Bladder microvascular endothelial cell (primary cell): ENCODE data around the gene OR2A2. TPM values are rescaled to one million over a fixed set of nuclear protein-coding genes. Genes with fewer than 3 reads are reported as not detected.

ENCODE experiments used
- total RNA-seq: library from RNA; depleted of rRNA; stranded (reverse); fragments of >200 nt; gene quantifications from 2 replicates; pipeline ENCODE4 v1.2.3, GENCODE V29; 2014

OR2A2 gene
- total RNA-seq, result not detected in 2 replicates

GRCh38 chr7:144109283-144109682 lies at the start of gene OR2A2:
OR2A2 (plus strand) TSS chr7:144109583; CDS start chr7:144109583, 0 bp downstream.

DNA sequence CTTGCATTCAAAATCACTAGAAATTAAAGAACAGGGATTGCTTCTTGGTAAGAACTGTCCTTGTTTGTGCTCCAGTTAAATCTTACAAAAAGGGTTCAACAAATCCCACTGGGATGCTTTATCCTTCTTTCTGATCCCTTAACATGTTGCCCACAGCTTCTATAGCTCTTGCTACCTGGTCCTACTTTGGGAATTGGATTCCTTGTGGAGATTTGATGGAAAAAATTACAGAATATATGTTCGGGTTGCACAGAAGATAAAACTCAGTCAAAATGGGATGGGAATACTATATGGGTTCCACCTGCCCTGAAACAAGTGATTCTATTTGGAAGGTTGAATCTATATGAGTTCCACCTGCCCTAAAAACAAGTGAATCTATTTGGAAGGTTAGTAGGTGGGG lies 39.9 kb upstream of the OR2A2 start, which contains the start of gene OR2A25:
Gene OR2A25, plus strand, starts transcription at position 301 of the 400 bp plus-strand sequence. CDS start 4,409 bp downstream, outside the sequence.

DNA sequence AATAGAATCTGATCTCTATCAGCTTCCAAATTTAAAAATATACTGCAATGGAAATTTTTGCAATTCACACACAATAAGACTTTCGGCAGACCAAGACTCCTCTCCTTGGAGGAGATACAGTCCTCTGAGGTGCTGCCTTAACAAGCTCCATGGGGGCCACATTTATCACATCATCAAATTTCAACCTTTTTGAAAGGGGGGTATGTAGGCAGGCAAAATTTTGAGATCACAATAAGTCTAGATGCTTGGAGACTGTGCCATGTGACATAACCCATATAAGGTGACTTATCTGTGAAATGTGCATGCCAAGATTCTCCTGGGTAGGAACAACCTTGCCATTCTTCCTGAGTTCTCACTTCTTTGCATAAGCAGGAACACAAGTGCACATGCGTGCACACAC lies 23.4 kb upstream of the OR2A2 start, which contains the start of gene OR2A12:
Gene OR2A12, plus strand, starts transcription at position 301 of the 400 bp plus-strand sequence. CDS start 8,830 bp downstream, outside the sequence.

DNA sequence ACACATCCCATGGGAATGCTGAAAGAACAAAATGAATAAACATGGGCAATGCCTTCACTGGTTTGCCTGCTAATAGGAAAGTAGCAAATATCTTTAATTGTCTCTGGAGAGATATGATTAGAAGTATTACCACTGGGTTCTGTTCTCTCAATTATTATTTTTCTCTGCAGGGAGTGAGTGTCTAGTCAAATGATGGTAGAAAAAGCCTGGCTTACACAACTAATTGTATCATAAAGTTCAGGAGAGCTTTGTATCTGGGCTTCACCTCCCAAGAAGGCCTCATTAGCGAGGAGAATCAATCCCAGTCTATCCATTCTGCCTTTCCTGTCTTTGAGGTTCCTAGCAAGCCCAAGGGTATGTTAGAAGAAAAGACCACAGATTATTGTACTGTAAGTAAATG lies 13.5 kb downstream of the OR2A2 start, which contains the start of gene OR2A14:
Gene OR2A14, plus strand, starts transcription at position 301 of the 400 bp plus-strand sequence. CDS start 5,937 bp downstream, outside the sequence.

Other genes with a start within 250 kb of the OR2A2 start
- 20.1 and 53.7 TPM in 2 replicates for gene TCAF1, start 207.4 kb upstream of the OR2A2 start, total RNA-seq
- not detected in 2 replicates for gene OR2F2, start 174.3 kb upstream of the OR2A2 start, total RNA-seq
- gene OR2F1, start 154.7 kb upstream of the OR2A2 start, total RNA-seq, result under 0.01 TPM in 1 of 2 replicates, not detected in the other
- not detected in 2 replicates for gene OR6B1, start 109.3 kb upstream of the OR2A2 start, total RNA-seq
- not detected in 2 replicates for gene OR2A5, start 60.6 kb upstream of the OR2A2 start, total RNA-seq
- not detected in 2 replicates for gene OR2A25, start 39.8 kb upstream of the OR2A2 start, total RNA-seq
- gene OR2A12, start 23.3 kb upstream of the OR2A2 start, total RNA-seq, result not detected in 2 replicates
- gene OR2A14, start 13.6 kb downstream of the OR2A2 start, total RNA-seq, result not detected in 2 replicates
- not detected in 2 replicates for gene CTAGE4, start 73.9 kb downstream of the OR2A2 start, total RNA-seq
- gene ARHGEF35, start 86.2 kb downstream of the OR2A2 start, total RNA-seq, result 0.06 and 0.32 TPM in 2 replicates
- not detected in 2 replicates for gene OR2A42, start 130.0 kb downstream of the OR2A2 start, total RNA-seq
- gene OR2A7, start 155.2 kb downstream of the OR2A2 start, total RNA-seq, result not detected in 2 replicates
- gene CTAGE8, start 159.7 kb downstream of the OR2A2 start, total RNA-seq, result not detected in 2 replicates
- not detected in 2 replicates for gene OR2A1, start 202.8 kb downstream of the OR2A2 start, total RNA-seq
- 0.06 and 0.16 TPM in 2 replicates for gene ARHGEF5, start 245.8 kb downstream of the OR2A2 start, total RNA-seq